Sigmoid colon (tissue), 7 donors: ENCODE measurements around the gene RNFT2. TPM values are rescaled to one million over a fixed set of nuclear protein-coding genes. Genes with fewer than 3 reads are reported as not detected.

Experiments
- DNase-seq: peaks from one replicate; pipeline ENCODE4 v3.0.0-alpha.2; 2019
- H3K27ac ChIP-seq, 4 donors: fragments of 200-600 bp; sonication (generic); one replicate each; pipeline ENCODE4 v1.5.1; 2016 to 2019; ENCODE audit warnings: mild to moderate bottlenecking in 1 of 4
- H3K27me3 ChIP-seq, 3 donors: fragments of 200-600 bp; sonication (generic); one replicate each; pipeline ENCODE4 v1.5.1; 2019; ENCODE audit warnings: mild to moderate bottlenecking in 1 of 3
- H3K36me3 ChIP-seq, 4 donors: fragments of 200-600 bp; sonication (generic); one replicate each; pipeline ENCODE4 v1.5.1; 2016 to 2019
- H3K4me1 ChIP-seq, 4 donors: fragments of 200-600 bp; sonication (generic); one replicate each; pipeline ENCODE4 v1.5.1; 2017 to 2019
- H3K4me3 ChIP-seq, 4 donors: fragments of 200-600 bp; sonication (generic); one replicate each; pipeline ENCODE4 v1.5.1; 2017 to 2019; ENCODE audit warnings: mild to moderate bottlenecking in 2 of 4, moderate library complexity in 1 of 4
- H3K9me3 ChIP-seq, 4 donors: fragments of 200-600 bp in 3 of 4; sonication (generic) in 3 of 4; one replicate each; pipeline versions ENCODE4 v1.5.1 to v1.6.1; 2013 to 2019
- CTCF ChIP-seq, 4 experiments: fragments of 450-650 bp in 3 of 4; fragments of 200-600 bp in 1 of 4; IDR thresholded peaks; one replicate each; pipeline ENCODE4 v1.5.1; 2016 to 2019; ENCODE audit warnings: antibody characterized with exemption in 4 of 4, mild to moderate bottlenecking in 3 of 4, moderate library complexity in 2 of 4
- EP300 ChIP-seq, 4 donors: sonication (generic); formaldehyde crosslinking; IDR thresholded peaks; one replicate each; pipeline ENCODE4 v1.6.1; 2017; ENCODE audit warnings: antibody characterized with exemption in 4 of 4
- POLR2A ChIP-seq, 2 donors: fragments of 450-650 bp; IDR thresholded peaks; one replicate each; pipeline ENCODE4 v1.6.1; 2016; ENCODE audit warnings: antibody characterized with exemption in 2 of 2, mild to moderate bottlenecking in 2 of 2, moderate library complexity in 2 of 2
- POLR2AphosphoS5 ChIP-seq, 4 donors: sonication (generic); formaldehyde crosslinking; IDR thresholded peaks; one replicate each; pipeline ENCODE4 v1.6.1; 2017; ENCODE audit warnings: antibody characterized with exemption in 4 of 4
- WGBS, 2 donors: extraction: QIAGEN DNeasy Blood & Tissue Kit; methylation state at CpG; one replicate each; pipeline ENCODE4 v1.1.7; 2013; 5-methylcytosine and 5-hydroxymethylcytosine counted together
- intact Hi-C: fragments of 100-400 bp; cut with DNase I; formaldehyde crosslinking; loops from one replicate; pipeline ENCODE4 v1.15.1; 2023
- polyA plus RNA-seq, 3 donors: library from polyadenylated mRNA; stranded (reverse); fragments of 200-250 nt; gene quantifications; one replicate each; pipeline ENCODE4 v1.2.3, GENCODE V29; 2013
- total RNA-seq, 4 donors: library from RNA; depleted of rRNA; stranded (reverse); fragments of >200 nt; gene quantifications; one replicate each; pipeline ENCODE4 v1.1.0, GENCODE V29; 2016
- donor health status: healthy with polysubstance abuse.
- donor health status: Bipolar disorder and iron deficiency.
- donor health status: healthy.

RNFT2 gene
- total and polyA plus RNA-seq, 7 donors: 0.36 to 4.3 (median 1.1) TPM

DNA sequence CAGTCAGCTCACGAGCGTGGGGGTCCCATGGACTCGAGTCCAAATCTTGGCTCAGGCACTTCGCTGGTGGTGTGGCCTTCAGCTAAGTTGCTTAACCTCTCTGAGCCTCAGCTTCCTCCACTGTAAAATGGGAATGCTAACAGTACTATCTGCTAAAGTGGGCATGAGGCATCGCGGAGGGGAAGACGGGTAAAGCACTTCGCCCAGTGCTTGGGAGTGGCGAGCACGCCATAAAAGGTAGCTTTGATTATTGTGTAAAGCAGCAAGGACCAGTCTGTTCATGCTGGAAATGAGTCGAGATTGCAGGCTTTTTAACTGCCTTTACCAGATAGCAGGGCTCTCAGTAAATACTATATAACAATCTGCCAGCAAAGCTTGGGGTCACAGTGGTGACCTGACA, 118.6 kb downstream of the RNFT2 start:
- TF ChIP-seq POLR2A (IDR thresholded peaks at IDR 0.05) (no peak), POLR2AphosphoS5 (IDR thresholded peaks at IDR 0.05) (no peak), CTCF (IDR thresholded peaks at IDR 0.05) (no peak), EP300 (IDR thresholded peaks at IDR 0.05) (no peak)
- Histone ChIP-seq H3K9me3 (no peaks in the 10 kb centered on the region), H3K4me3 (no peak overlapping the region), H3K4me1 (no peaks in the 10 kb centered on the region), H3K36me3 (no peaks in the 10 kb centered on the region), H3K27ac (no peak overlapping the region), H3K27me3 (peaks cover 0 to 50% (median 22%) of the 10 kb centered on the region in 3 donors)
- DNase-seq: no peak
- intact Hi-C loops: no loop called here
- WGBS, 2 donors: 31 to 76% methylated on average over 11 of the region's 11 CpGs

- Histone ChIP-seq H3K4me3 (no peak overlapping the region), H3K27me3 (peaks cover 0 to 50% (median 22%) of the 10 kb centered on the region in 3 donors), H3K36me3 (no peaks in the 10 kb centered on the region), H3K9me3 (no peaks in the 10 kb centered on the region), H3K4me1 (no peaks in the 10 kb centered on the region), H3K27ac (no peak overlapping the region)
- no peak for DNase-seq
- TF ChIP-seq CTCF (IDR thresholded peaks at IDR 0.05): no peak
- TF ChIP-seq POLR2AphosphoS5 (IDR thresholded peaks at IDR 0.05): no peak
- intact Hi-C loops: no loop called here
- 56 to 78% methylated on average over 5 of the region's 5 CpGs for WGBS, 2 donors
These were observed 121.0 kb downstream of the RNFT2 start for GRCh38 chr12:116859079-116859478.

DNA sequence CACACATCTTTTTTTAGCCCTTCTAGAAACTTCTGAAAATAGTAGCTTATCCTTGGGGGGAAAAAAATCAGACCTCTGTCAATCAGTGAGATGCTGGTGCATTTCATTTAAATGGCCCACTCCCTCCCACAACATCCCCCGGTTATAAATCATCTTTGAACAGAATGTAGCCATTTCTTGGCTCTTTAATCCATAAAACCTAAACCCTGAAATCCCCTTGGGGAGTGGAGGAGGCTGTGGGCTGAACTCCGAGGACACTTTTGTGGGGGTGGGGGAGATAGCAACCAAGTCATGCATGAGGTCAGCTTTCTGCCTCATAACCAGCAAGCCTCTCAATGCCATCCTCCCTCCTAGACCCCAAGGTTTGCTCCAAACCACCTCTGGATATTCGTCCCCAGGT, 122.1 kb downstream of the RNFT2 start:
- Histone ChIP-seq H3K4me3 (no peak overlapping the region), H3K4me1 (peaks cover 0 to 8% (median 0%) of the 10 kb centered on the region in 4 donors), H3K27ac (no peak overlapping the region), H3K36me3 (no peaks in the 10 kb centered on the region), H3K9me3 (no peaks in the 10 kb centered on the region), H3K27me3 (peaks cover 0 to 47% (median 22%) of the 10 kb centered on the region in 3 donors)
- intact Hi-C loops: no loop called here
- WGBS, 2 donors: 64 to 80% methylated on average over 3 of the region's 3 CpGs
- no peak for TF ChIP-seq POLR2A (IDR thresholded peaks at IDR 0.05)
- TF ChIP-seq CTCF (IDR thresholded peaks at IDR 0.05): no peak
- no peak for TF ChIP-seq EP300 (IDR thresholded peaks at IDR 0.05)
- TF ChIP-seq POLR2AphosphoS5 (IDR thresholded peaks at IDR 0.05): no peak
- DNase-seq: no peak

- WGBS, 2 donors: 28 to 68% methylated on average over 12 of the region's 12 CpGs
- peaks cover 0 to 8% (median 0%) of the 10 kb centered on the region in 4 donors for H3K4me1 ChIP-seq
- no peak overlapping the region for H3K4me3 ChIP-seq
- no peaks in the 10 kb centered on the region for H3K36me3 ChIP-seq
- intact Hi-C loops: no loop called here
- H3K27me3 ChIP-seq: peaks cover 0 to 36% (median 13%) of the 10 kb centered on the region in 3 donors
- H3K9me3 ChIP-seq: no peaks in the 10 kb centered on the region
- DNase-seq: no peak
- TF ChIP-seq POLR2A (IDR thresholded peaks at IDR 0.05) (no peak), CTCF (IDR thresholded peaks at IDR 0.05) (no peak), POLR2AphosphoS5 (IDR thresholded peaks at IDR 0.05) (no peak), EP300 (IDR thresholded peaks at IDR 0.05) (no peak)
- no peak overlapping the region for H3K27ac ChIP-seq
These were observed 123.2 kb downstream of the RNFT2 start for GRCh38 chr12:116861320-116861719.

DNA sequence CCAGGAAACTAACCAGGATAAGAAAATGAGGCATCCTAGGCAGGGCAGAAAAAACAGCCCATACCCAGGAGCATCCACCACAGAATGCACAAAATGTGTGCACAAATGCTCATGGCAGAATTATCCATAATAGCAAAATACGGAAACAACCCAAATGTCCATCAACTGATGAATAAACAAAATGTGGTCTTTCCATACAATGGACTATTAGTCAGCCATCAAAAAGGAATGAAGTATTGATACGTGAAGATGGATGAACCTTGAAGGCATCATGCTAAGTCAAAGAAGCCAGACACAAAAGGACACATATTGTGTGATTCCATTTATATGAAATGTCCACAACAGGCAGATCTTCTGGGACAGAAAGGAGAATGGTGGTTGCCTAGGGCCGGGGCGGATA, 124.1 kb downstream of the RNFT2 start:
- 95 to 97% methylated on average over 4 of the region's 4 CpGs for WGBS, 2 donors
- H3K4me3 ChIP-seq: no peak overlapping the region
- no peak overlapping the region for H3K27ac ChIP-seq
- TF ChIP-seq CTCF (IDR thresholded peaks at IDR 0.05) (no peak), POLR2AphosphoS5 (IDR thresholded peaks at IDR 0.05) (no peak), EP300 (IDR thresholded peaks at IDR 0.05) (no peak), POLR2A (IDR thresholded peaks at IDR 0.05) (no peak)
- H3K4me1 ChIP-seq: peaks cover 0 to 8% (median 0%) of the 10 kb centered on the region in 4 donors
- no peaks in the 10 kb centered on the region for H3K9me3 ChIP-seq
- peaks cover 0 to 28% (median 5%) of the 10 kb centered on the region in 3 donors for H3K27me3 ChIP-seq
- DNase-seq: no peak
- intact Hi-C loops: no loop called here
- H3K36me3 ChIP-seq: no peaks in the 10 kb centered on the region
